Lung (tissue), 12 donors: ENCODE data around the gene APOLD1. TPM values are rescaled to one million over a fixed set of nuclear protein-coding genes. Genes with fewer than 3 reads are reported as not detected.
A peak's percentile ranks its signal among the peaks of the same experiment; 100 is the strongest.

Experiments used
- ATAC-seq: fragments of 200-7000 bp; cut with Tn5 transposase; one replicate; pipeline ENCODE4 v1.9.1; 2020; ENCODE audit warnings: moderate number of reproducible peaks; ENCODE audit not compliant: insufficient read depth, low FRiP score
- DNase-seq, 3 donors: peaks; one replicate each; pipeline ENCODE4 v3.0.0-alpha.2; 2013 to 2017
- H3K27ac ChIP-seq, 2 donors: one replicate each; pipeline ENCODE4 v1.5.1; 2013; ENCODE audit warnings: mild to moderate bottlenecking in 2 of 2, moderate library complexity in 2 of 2, control low read depth in 1 of 2, inconsistent platforms in 1 of 2, low read depth in 1 of 2, low read length in 1 of 2
- H3K27me3 ChIP-seq, 3 donors: one replicate each; pipeline ENCODE4 v1.5.1; 2013; ENCODE audit warnings: low read length in 2 of 3; ENCODE audit not compliant: control insufficient read depth in 3 of 3, insufficient read depth in 3 of 3
- H3K36me3 ChIP-seq, 4 donors: one replicate each; pipeline ENCODE4 v1.5.1; 2013; ENCODE audit warnings: low read length in 4 of 4, mild to moderate bottlenecking in 1 of 4, moderate library complexity in 1 of 4; ENCODE audit not compliant: control insufficient read depth in 4 of 4, insufficient read depth in 4 of 4
- H3K4me1 ChIP-seq, 5 donors: one replicate each; pipeline ENCODE4 v1.5.1; 2013; ENCODE audit warnings: low read length in 5 of 5, mild to moderate bottlenecking in 2 of 5, moderate library complexity in 1 of 5; ENCODE audit not compliant: control insufficient read depth in 5 of 5, insufficient read depth in 5 of 5
- H3K4me3 ChIP-seq: one replicate; pipeline ENCODE4 v1.5.1; 2013; ENCODE audit warnings: mild to moderate bottlenecking, control low read depth, moderate library complexity
- H3K9ac ChIP-seq, 2 donors: one replicate each; pipeline ENCODE4 v1.5.1; 2013; ENCODE audit warnings: low read length in 2 of 2, control low read depth in 1 of 2; ENCODE audit not compliant: insufficient read depth in 1 of 2
- H3K9me3 ChIP-seq, 4 donors: one replicate each; pipeline ENCODE4 v1.5.1; 2013; ENCODE audit warnings: low read length in 3 of 4, mild to moderate bottlenecking in 1 of 4, moderate library complexity in 1 of 4; ENCODE audit not compliant: control insufficient read depth in 4 of 4, insufficient read depth in 3 of 4
- CTCF ChIP-seq: IDR thresholded peaks from 2 replicates; pipeline ENCODE4 v1.5.1; 2012; ENCODE audit warnings: mild to moderate bottlenecking; ENCODE audit errors: control extremely low read depth, extremely low read depth
- WGBS, 2 donors: extraction: QIAGEN DNeasy Blood & Tissue Kit; methylation state at CpG; one replicate each; pipeline ENCODE4 v1.1.7; 2013; 5-methylcytosine and 5-hydroxymethylcytosine counted together
- polyA plus RNA-seq, 2 donors: library from polyadenylated mRNA; stranded (reverse); fragments of 200-250 nt; gene quantifications; one replicate each; pipeline ENCODE4 v1.2.1, GENCODE V29; 2013
- total RNA-seq, 2 donors: library from RNA; depleted of rRNA in 1 of 2; stranded (reverse); fragments of >200 nt in 1 of 2; gene quantifications; one replicate each; pipeline ENCODE4 v1.2.1, GENCODE V29; 2014 to 2021
- donor health status: control.
- donor health status: control.
- donor health status: Bipolar disorder and iron deficiency.
- donor health status: healthy.
- donor health status: DM: yes; HTN: yes; CAD: no.

APOLD1 gene
- total and polyA plus RNA-seq, 4 donors = 3.1 to 22.9 (median 20.8) TPM

GRCh38 chr12:12803186-12803585 is 17.7 kb downstream of the APOLD1 start:
- H3K9ac ChIP-seq = no peak overlapping the region
- H3K4me3 ChIP-seq = no peak overlapping the region
- no peak overlapping the region for H3K27ac ChIP-seq
- ATAC-seq = peak; percentile 87
- 39 to 66% methylated on average over 2 of the region's 2 CpGs for WGBS, 2 donors
- peaks cover 0 to 7% (median 0%) of the 10 kb centered on the region in 5 donors for H3K4me1 ChIP-seq
- H3K9me3 ChIP-seq = no peaks in the 10 kb centered on the region
- peak in 2 of 3 donors; percentile 9 to 46 for DNase-seq
- no peak for TF ChIP-seq CTCF
- H3K27me3 ChIP-seq = no peaks in the 10 kb centered on the region
- H3K36me3 ChIP-seq = no peaks in the 10 kb centered on the region

GRCh38 chr12:12804011-12804410 is 18.6 kb downstream of the APOLD1 start:
- ATAC-seq = no peak
- DNase-seq = no peak
- Histone ChIP-seq H3K4me3 (no peak overlapping the region), H3K9ac (no peak overlapping the region), H3K4me1 (peaks cover 0 to 7% (median 0%) of the 10 kb centered on the region in 5 donors), H3K9me3 (no peaks in the 10 kb centered on the region), H3K27ac (no peak overlapping the region), H3K36me3 (no peaks in the 10 kb centered on the region), H3K27me3 (no peaks in the 10 kb centered on the region)
- WGBS, 2 donors = 70 to 76% methylated on average over 6 of the region's 6 CpGs
- no peak for TF ChIP-seq CTCF

GRCh38 chr12:12804432-12804886 is 19.0 kb downstream of the APOLD1 start:
- no peak overlapping the region for H3K9ac ChIP-seq
- WGBS, 2 donors = 76 to 84% methylated on average over 6 of the region's 6 CpGs
- TF ChIP-seq CTCF = no peak

More at GRCh38 chr12:12804432-12804886, 19.0 kb downstream of the APOLD1 start:
- Histone ChIP-seq H3K27me3 (no peaks in the 10 kb centered on the region), H3K36me3 (no peaks in the 10 kb centered on the region), H3K27ac (no peak overlapping the region), H3K4me3 (no peak overlapping the region), H3K4me1 (peaks cover 0 to 10% (median 0%) of the 10 kb centered on the region in 5 donors), H3K9me3 (no peaks in the 10 kb centered on the region)
- no peak for DNase-seq
- no peak for ATAC-seq
